NCI-H2227 (cell line): ENCODE results near the gene FGF14.

Source experiments
- DNase-seq: peaks from one replicate; lab custom pipeline; 2025; ENCODE audit not compliant: unreplicated experiment; lab: John Stamatoyannopoulos, UW

FGF14 gene

DNA sequence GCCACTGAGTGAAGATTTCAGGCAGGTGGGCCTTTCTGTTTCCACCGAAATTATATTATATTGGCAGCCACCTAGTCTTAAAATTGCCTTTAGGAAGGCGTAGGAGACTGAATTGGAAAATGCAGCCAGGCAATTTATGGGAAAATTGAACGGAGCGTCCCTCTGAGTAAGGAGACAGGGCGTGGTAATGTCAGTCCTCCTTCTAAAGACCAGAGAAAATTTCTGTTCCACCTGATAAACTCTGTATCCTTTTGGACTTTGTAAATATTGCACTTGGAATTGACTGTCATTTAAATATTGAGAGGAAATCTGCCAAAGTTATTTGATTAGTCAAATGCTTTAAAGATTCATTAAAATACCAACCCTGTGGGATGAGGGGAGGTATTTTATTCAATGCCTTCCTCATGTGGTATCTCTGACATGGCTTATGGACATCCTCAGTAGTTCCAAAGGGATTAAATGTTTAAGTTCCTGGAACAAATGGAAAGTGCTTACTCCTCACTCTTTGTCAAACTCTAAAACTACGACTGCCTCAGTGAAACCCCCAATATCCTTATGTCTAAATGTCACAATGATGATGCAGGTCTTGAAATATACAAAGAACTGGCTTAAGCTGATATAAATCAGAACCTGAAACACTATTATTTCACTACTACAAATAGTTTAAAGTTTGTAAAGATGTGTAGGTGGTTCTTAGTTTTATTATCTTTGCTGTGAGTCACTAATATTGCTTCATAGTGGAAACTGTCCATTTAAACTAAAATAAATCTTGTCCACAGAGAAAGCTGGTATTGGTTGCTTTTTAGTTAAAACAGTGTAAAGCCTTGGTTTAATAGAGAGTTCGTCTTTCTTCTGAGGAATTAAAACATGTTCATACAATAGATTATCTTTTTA is 203.2 kb downstream of the FGF14 start:
- DNase-seq: no peak

DNA sequence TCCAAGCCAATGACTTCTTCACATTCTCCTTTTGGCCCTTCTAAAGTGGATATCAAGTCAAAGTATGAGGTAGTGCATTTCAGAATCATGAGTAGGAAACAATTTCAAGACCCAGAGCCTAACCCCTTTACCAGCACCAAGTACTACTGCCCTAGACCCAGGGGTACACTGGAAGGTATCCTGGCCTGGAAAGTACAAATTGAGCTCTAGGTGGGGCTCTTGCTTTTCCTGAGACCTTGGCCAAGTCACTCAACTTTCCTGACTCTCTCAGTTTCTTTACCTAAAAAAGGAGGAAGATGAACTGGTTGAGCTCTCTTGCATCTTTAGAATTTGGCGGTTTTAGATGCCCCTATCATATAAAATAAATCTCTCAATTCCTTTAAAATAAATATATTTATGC is 204.7 kb downstream of the FGF14 start:
- no peak for DNase-seq

DNA sequence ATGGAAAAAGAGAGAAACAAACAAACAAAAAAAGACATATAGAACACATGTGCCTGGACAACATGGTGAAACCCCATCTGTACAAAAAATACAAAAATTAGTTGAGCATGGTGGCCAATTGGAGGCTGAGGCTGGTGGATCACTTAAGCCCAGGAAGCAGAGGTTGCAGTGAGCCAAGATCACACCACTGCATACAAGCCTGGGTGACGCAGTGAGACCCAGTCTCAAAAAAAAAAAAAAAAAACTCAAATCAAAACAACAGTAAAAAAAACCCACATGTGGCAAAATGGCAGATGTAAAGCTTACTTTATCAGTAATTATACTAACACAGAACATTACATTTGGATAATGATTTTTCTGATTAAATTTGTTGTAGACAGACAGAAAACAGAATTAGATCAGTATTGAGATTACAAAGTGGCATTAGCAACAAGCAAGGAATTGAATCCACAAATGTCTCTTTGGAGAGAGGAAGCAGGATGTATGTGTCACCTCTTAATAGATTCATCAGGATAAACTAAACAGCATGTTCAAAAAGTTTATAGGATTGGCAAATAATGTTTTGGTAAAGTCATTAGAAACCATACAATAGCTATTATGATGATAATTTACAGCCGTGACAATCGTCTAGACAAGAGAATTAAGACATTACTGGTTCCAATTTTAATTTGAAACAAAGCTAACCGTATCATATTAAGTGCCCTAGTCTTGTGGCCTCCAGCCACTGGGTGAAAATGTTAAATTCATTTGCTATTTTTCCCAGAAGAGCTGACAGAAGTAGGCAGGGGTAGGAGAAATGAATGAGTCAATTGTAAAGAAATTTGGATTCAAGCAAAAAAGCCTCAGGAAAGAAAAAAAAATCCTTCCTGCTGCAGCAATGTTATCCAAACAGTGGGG is 206.0 kb downstream of the FGF14 start:
- no peak for DNase-seq

DNA sequence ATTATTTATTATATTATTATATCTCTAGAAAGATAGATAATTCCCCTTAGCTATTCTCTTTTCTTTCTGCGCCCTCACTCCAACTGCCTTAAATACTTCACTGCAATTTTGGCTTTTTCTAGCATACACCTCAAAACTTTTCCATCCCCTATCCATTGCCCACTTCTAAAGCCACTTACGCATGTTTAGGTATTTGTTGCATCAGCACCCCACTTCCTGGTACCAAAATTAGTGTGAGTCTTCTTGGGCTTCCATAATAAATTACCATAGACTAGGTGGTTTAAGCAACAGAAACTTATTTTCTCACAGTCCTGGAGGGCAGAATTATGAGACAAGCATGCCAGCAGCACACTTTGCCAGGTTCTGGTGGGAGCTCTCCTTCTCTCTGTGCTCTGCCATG is 209.0 kb downstream of the FGF14 start:
- DNase-seq: no peak

DNA sequence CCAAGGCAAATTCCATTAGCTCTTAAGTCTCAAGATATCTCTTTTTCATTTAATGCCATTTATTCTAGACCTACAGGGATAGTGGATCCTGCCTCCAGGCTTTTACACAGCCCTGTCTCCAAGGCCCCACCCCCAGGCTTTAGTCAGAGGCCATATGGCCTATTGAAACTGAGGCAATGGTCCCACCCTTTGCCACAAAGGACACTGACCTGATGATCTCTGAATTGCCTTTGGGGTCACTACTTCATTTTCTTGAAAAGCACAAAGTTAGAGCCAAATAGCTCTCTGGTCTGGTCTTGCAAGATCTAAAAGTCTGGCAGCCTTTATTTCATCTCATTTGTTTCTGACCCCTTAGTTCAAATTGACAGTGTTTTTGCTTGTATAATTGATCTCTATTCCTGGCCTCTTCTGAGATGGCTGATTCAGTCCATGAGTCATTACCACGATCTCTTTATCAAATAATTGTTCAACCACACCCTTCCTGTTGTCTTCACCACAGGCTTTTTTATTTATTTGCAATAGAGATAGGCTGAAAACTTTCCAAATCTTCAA is 209.8 kb downstream of the FGF14 start:
- no peak for DNase-seq

DNA sequence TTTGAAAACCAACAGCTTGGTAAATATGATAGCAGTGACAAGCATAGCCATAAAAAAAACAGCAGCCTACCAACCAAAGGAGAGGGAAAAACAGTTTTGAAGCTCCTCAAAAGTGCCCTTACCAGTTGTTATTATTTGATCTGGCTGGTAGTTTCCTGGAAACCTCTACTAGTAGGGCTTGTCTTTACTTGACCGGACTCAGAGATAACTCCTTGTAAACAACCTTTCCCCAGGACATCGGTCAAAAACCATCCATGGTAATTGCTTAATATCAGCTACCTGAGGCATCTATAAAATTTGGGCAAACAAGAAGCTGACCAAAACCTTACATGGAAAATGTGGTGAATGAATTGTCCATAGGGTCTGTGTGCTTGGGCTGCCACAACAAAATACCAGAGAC is 210.9 kb downstream of the FGF14 start:
- DNase-seq: no peak

DNA sequence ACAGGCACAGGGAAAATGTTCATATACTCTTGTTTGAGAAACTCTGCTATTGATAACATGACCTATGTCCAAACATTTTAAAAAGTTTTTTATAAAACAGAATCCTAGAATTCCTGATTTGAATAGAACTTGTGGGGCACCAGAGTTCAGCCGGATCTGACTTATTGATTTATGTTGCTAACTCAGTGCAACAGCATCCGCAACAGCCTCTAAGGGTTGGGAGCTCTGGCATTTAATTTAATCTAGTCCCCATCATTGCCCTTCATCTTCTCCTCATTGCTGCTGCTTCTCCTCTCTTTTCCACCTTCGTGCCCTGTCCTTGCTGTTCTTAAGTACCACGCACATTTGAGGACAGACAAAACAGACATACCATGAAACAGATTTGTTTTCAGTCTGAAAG is 214.5 kb downstream of the FGF14 start:
- no peak for DNase-seq

DNA sequence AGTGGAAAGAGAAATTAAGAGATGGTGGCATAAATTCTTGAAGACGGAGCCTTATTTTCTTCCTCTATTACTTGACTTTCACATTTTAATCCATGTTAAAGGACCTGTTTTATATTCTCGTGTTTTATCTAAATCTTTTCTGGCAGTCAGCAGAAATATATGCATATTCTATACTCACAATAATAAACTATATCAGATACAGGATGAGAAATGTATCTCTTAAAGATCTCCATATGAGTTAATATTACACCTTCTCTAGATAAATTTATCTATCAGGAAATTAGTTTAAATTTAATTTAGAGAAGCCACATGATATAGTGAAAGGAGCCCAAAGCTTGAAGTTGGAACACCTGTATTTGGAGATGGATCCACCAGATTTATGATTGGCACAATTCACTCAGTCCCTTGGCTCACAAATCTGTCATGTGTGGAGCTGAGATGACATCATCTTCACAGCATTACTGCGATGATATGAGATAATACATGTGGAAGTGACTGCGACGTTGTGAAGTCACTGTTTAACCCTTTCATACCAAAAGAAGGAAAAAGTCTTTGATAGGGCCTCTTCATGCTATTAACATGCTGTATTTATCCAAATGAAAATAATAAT is 216.4 kb downstream of the FGF14 start:
- no peak for DNase-seq

DNA sequence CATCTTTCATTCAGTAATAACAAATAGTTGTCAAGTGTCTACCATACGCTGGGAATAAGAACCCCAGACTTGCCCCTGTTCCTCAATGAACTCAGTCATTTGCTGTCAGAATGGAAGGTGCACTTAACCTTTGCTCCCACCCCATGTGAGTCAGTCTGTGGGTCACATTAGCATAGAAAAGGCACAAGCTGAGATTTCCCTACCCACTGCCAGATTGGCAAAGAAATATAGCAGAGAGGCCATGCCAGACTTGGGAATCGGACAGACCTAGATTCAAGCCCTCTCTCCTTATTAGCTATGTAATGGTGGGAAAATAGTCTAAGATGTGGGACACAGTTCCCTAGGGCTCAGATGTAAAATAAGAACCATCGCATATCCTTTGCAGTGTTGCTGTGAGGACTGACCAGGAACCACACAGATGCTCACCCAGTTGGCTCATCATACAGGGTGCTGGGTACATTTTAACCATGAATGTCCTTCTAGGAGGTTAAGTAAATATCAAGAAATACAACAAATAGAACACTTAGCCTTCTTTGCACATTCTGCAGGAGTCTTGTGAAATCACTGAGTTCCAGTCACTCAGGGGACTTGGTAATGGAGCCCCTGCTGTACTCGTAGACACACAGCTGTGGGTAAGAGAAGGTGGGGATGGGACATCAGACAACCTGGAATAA is 218.2 kb downstream of the FGF14 start:
- no peak for DNase-seq

DNA sequence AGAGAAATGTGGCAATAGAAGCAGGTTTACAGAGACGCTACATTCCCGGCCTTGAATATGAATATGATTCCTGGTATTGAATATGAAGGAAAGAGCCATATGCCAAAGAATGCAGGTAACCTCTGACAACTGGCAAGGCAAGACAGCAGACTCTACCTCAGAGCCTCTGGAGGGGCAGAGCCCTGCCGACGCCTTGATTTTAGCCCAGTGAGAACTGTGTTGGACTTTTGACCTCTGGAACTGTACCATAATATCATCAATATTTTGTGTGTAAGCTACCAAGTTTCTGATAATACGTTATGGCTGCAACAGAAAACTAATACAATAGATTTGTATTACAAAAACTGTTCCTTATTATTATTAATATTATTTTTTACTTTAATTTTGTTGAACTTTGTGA is 219.7 kb downstream of the FGF14 start:
- DNase-seq: no peak

DNA sequence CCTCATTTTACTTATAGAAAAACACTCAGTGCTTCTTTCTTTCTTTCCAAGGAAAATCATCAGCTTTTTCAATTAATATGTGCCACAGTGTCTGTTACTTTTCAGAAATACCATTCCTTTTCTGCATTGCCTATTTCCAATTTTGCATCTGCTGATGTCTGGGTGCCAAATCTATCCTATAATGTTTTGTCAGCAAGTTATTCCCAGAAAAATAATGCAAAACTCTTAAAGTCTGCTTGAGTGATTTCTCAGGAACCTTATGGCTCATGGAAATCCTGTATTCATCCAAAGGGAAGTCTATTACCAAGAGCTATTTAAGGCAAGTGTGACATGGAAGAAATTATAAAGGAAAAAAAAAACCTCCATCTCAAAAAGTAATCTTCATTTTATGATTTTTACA is 224.4 kb downstream of the FGF14 start:
- no peak for DNase-seq

DNA sequence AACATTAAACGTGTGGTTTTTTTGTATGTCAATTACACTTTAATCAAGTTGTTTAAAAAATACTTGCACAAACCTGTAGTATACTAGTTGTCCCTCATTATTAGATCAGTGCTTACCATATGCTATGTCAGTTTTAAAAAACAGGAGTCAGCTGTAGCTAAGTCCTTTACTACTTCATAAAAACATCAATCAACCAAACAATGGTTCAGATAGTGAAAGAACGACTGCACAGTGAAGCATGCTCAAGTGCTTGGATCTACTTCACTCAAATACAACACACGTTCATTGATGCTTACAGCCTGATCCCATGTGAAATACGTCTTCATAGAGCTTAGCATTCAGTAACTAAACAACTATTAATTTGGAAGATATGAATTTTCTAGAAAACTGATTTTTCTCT is 225.0 kb downstream of the FGF14 start:
- DNase-seq: no peak

DNA sequence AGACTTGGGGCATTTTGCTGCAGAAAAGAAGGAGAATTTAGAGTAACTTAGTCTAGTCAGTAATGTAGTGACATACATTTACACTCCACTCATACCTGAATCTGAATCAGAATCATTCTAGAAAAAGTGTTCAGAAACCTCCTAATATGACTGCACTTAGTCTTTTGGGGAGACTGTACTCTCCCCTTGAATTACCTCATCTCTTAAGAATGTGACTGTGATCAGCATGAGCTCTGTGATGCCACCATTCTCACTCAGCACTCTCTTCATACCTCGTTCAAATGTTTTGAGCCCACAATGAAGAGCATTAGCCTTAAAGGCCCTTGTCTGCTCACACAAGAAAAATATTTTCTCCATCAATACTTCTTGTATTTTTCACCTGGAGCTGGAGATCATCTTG is 229.4 kb downstream of the FGF14 start:
- DNase-seq: no peak

DNA sequence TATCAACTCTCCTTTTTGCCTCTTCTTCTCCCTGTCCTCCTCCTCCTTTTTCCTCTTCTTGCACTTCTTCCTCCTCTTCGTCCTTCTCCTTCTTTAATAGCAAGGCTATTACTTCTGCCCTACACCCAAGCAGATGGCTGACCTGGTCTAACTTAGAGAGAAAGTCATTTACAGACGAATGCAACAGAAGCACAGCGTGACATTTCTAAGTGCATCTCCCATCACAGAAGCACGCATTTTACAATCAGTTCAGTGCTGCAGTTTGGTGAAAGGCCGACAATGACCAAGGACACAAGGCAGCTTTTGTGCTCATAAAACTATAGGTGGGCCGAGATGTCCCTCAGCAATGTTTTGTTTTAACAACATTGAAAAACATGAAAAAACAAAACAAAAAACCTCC is 231.5 kb downstream of the FGF14 start:
- peak; percentile 4 for DNase-seq

DNA sequence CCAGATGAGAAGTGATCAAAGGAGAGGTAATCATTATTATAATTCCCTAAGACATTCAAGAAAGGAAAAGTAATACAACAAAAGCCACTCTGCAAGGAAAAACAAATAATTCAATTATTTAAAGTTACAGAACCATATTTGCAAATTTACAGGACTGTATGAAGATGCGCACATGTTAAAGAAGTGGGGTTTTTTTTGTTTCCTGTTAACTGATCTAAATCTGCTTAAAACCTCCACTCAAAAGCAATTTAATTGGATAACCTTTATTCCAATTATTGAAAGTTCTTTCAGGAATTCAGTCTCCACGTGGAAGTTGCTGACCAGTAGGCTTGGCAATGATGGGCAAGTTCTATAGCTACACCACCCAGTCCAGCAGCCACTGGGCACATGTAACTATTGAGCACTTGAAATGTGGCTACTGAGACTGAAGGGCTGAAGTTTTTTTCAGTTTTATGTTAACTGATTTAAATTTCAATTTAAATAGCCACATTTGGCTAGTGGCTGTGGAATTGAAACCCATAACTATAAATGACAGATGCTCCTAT is 232.3 kb downstream of the FGF14 start:
- DNase-seq: no peak

DNA sequence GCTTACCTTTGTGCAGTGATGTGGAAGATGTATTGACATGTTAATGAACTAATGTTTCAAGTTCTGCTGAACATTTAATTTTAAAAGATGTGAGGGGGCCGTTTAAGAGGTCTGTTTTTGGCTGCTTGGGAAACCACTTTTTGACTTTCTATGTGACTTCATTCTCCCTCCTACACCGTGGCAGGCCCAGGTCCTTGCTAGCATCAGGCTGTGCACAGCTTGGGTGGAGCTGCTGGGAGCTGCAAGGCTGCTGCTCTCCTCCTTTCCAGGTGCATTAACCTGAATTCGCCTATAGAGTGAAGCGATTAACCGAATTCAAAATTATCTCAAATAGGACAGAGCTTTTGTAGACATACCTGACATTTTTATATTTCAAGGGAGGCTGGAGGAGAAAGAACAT is 249.1 kb downstream of the FGF14 start:
- no peak for DNase-seq

DNA sequence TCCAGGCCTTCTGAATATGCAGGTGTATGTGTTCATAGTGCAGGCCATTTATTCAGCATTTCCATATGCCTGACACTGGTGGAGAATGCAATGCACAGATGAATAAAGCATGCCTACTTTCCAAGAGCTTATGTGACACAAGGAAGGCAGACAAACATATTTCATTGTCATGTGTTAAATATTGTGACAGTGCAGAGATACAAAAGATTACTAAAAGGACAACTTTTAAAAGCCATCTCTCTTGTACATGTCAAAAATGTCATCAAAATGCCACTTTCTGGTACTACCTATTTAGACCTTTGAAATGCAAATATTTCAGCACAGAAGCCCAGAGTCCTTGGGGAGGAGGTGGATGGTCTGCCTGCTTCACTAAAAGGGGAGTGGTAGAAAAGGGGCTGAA is 254.5 kb downstream of the FGF14 start:
- no peak for DNase-seq

DNA sequence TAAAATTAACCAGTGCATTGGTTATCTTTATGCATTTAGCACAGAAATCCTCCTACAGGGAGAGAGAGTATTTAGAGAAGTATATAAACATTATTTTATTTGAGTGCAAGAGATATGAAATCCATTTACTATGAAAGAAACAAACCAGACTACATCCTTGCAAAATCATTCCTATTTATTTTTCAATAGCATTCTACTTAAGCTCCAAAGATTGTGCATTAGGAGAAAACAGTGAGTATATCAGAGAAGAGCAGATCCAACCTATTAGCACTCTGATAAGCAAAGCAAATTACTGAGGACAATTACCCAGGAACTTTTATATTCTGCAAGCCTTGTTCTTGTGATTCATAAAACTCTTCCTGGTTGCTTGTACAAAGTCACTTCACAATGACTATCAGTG is 256.1 kb downstream of the FGF14 start:
- no peak for DNase-seq

DNA sequence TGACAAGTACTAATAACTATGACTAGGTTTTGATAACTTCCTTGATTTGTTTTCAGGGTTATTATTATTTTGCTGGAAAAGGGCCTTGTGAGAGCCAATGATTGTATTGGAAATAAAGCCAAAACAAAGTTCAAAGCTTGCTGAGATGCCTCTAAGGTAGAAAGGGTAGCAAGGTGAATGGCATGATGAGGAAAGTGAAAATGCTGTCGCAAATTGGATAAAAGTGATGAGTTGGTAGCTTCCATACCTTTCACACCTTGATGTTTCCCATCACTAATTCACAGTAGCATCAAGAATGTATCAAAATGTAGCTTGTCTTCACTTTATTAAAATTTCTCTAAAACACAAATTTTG is 259.4 kb downstream of the FGF14 start:
- no peak for DNase-seq

DNA sequence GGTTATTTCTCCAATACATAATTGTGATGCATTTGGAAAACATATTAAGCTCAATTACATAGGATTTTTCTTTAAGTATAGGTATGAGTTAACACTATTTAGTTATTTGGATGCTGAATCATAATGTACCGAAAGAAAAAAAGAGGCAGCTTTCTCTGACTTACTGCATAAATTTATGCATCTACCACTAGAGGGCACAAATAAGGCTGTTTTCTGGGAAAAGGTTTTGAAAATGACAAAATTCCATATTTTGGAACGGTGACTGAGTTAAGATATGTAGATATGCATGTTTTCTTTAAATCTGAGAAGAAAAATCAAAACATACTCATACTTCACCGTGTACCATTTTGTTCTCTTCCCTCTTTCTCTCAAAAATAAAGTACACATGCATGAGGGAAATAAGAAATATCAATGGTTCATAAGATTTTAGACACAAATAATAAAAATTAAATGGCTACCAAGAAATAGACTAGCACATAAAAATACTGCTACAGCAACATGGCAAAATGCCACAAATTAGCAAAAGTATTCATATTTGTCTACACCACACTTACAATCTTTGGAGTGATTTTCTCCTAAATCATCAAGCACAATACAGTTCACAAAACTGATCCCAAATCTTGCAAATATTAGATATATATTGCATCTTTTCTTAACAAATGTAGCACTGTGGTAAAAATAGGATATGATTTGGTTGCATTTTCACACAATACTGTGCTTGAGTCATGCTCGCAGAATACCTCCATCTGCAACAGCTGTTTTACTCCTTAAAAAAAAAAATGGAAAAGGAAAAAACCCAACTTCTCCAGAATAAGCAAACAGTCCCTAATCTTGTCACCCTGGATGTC is 260.0 kb downstream of the FGF14 start:
- peak; percentile 21 for DNase-seq
